DOHH2 (cell line): ENCODE measurements around the gene DOCK9.

ENCODE experiments used
- H3F3A ChIP-seq: fragments of 200-600 bp; sonication (generic), shearing (Covaris generic); 2 replicates; pipeline ENCODE4 v1.6.0; 2016; ENCODE audit warnings: antibody characterized with exemption, mild to moderate bottlenecking; ENCODE audit not compliant: control insufficient read depth, insufficient read depth
- H3K27ac ChIP-seq: fragments of 200-600 bp; sonication (generic); 2 replicates; pipeline ENCODE4 v1.5.1; 2014; ENCODE audit warnings: low read depth, mild to moderate bottlenecking, low read length, moderate library complexity
- H3K27me3 ChIP-seq: fragments of 200-600 bp; sonication (generic); 2 replicates; pipeline ENCODE4 v1.6.1; 2014; ENCODE audit warnings: mild to moderate bottlenecking, low read length, mixed read lengths; ENCODE audit not compliant: control insufficient read depth
- H3K36me3 ChIP-seq: fragments of 200-600 bp; sonication (generic); 2 replicates; pipeline ENCODE4 v1.6.1; 2014; ENCODE audit warnings: mild to moderate bottlenecking, low read length, moderate library complexity, mixed read lengths; ENCODE audit not compliant: control insufficient read depth
- H3K4me1 ChIP-seq: fragments of 200-600 bp; sonication (generic); 2 replicates; pipeline ENCODE4 v1.6.1; 2014; ENCODE audit warnings: mild to moderate bottlenecking, low read length, mixed read lengths; ENCODE audit not compliant: control insufficient read depth
- H3K4me2 ChIP-seq: fragments of 200-600 bp; sonication (generic); 2 replicates; pipeline ENCODE4 v1.6.0; 2014; ENCODE audit warnings: mild to moderate bottlenecking, low read length, moderate library complexity
- H3K4me3 ChIP-seq: fragments of 200-600 bp; sonication (generic); 2 replicates; pipeline ENCODE4 v1.5.1; 2014; ENCODE audit warnings: mild to moderate bottlenecking, low read length, mixed read lengths
- H3K79me2 ChIP-seq: fragments of 200-600 bp; sonication (generic); 2 replicates; pipeline ENCODE4 v1.6.1; 2014; ENCODE audit warnings: mild to moderate bottlenecking, low read length, mixed read lengths; ENCODE audit not compliant: control insufficient read depth
- H3K9me2 ChIP-seq: fragments of 200-600 bp; sonication (generic); replicated peaks from 2 replicates; pipeline ENCODE4 v1.6.1; 2014; ENCODE audit warnings: mild to moderate bottlenecking, low read length, mixed read lengths; ENCODE audit not compliant: control insufficient read depth
- H3K9me3 ChIP-seq: fragments of 200-600 bp; sonication (generic); 2 replicates; pipeline ENCODE4 v1.6.1; 2014; ENCODE audit warnings: antibody characterized with exemption, low read length, mixed read lengths; ENCODE audit not compliant: control insufficient read depth, insufficient read depth
- H4K20me1 ChIP-seq: fragments of 200-600 bp; sonication (generic); 2 replicates; pipeline ENCODE4 v1.6.0; 2014; ENCODE audit warnings: low read depth, mild to moderate bottlenecking, antibody characterized with exemption, low read length, moderate library complexity; ENCODE audit not compliant: control insufficient read depth, insufficient read depth
- EZH2phosphoT487 ChIP-seq: fragments of 200-600 bp; sonication (generic); IDR thresholded peaks from 2 replicates; pipeline ENCODE4 v1.6.1; 2017; ENCODE audit warnings: borderline replicate concordance, mild to moderate bottlenecking, antibody characterized with exemption, low read length, moderate library complexity, mixed read lengths
- TF ChIP-seq, protein P1 (sequence below): fragments of 200-600 bp; sonication (generic); IDR thresholded peaks from one replicate; pipeline ENCODE4 v1.5.1; 2014; ENCODE audit warnings: antibody characterized with exemption, mild to moderate bottlenecking, low read depth, low read length; ENCODE audit not compliant: poor library complexity, severe bottlenecking

Gene DOCK9

GRCh38 chr13:99008577-99008976, 30.7 kb upstream of the DOCK9 start:
- H3K36me3 ChIP-seq = no peaks in the 10 kb centered on the region
- H3K4me3 ChIP-seq = no peak overlapping the region
- peaks cover 5% of the 10 kb centered on the region; the same call in 1 of the 2 replicates for H3K27me3 ChIP-seq
- H4K20me1 ChIP-seq = no peaks in the 10 kb centered on the region
- H3K9me3 ChIP-seq = no peaks in the 10 kb centered on the region
- H3K27ac ChIP-seq = no peak overlapping the region
- TF ChIP-seq, protein P1, sequence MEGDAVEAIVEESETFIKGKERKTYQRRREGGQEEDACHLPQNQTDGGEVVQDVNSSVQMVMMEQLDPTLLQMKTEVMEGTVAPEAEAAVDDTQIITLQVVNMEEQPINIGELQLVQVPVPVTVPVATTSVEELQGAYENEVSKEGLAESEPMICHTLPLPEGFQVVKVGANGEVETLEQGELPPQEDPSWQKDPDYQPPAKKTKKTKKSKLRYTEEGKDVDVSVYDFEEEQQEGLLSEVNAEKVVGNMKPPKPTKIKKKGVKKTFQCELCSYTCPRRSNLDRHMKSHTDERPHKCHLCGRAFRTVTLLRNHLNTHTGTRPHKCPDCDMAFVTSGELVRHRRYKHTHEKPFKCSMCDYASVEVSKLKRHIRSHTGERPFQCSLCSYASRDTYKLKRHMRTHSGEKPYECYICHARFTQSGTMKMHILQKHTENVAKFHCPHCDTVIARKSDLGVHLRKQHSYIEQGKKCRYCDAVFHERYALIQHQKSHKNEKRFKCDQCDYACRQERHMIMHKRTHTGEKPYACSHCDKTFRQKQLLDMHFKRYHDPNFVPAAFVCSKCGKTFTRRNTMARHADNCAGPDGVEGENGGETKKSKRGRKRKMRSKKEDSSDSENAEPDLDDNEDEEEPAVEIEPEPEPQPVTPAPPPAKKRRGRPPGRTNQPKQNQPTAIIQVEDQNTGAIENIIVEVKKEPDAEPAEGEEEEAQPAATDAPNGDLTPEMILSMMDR = no peak
- H3K4me1 ChIP-seq = no peaks in the 10 kb centered on the region
- H3K4me2 ChIP-seq = no peak overlapping the region
- no peaks in the 10 kb centered on the region for H3K79me2 ChIP-seq
- H3F3A ChIP-seq = no peaks in the 10 kb centered on the region
- no peaks in the 10 kb centered on the region for H3K9me2 ChIP-seq

- H3K9me2 ChIP-seq = no peaks in the 10 kb centered on the region
- H3K9me3 ChIP-seq = no peaks in the 10 kb centered on the region
- no peaks in the 10 kb centered on the region for H3K36me3 ChIP-seq
- no peak overlapping the region for H3K27ac ChIP-seq
- H3K27me3 ChIP-seq = peaks cover 5% of the 10 kb centered on the region; the same call in 1 of the 2 replicates
- no peaks in the 10 kb centered on the region for H4K20me1 ChIP-seq
- H3K4me3 ChIP-seq = no peak overlapping the region
- H3F3A ChIP-seq = no peaks in the 10 kb centered on the region
- no peak for TF ChIP-seq EZH2phosphoT487
- TF ChIP-seq, protein P1 = no peak
- H3K4me2 ChIP-seq = no peak overlapping the region
- no peaks in the 10 kb centered on the region for H3K4me1 ChIP-seq
- H3K79me2 ChIP-seq = no peaks in the 10 kb centered on the region
Observed at GRCh38 chr13:99007414-99007986, 29.6 kb upstream of the DOCK9 start.

- no peaks in the 10 kb centered on the region for H3K9me2 ChIP-seq
- H3K27me3 ChIP-seq = peaks cover 14% of the 10 kb centered on the region
- H4K20me1 ChIP-seq = no peaks in the 10 kb centered on the region
- TF ChIP-seq EZH2phosphoT487 = no peak
- TF ChIP-seq, protein P1 = no peak
- H3F3A ChIP-seq = no peaks in the 10 kb centered on the region
- H3K79me2 ChIP-seq = no peaks in the 10 kb centered on the region
- no peak overlapping the region for H3K4me2 ChIP-seq
- no peak overlapping the region for H3K4me3 ChIP-seq
- no peaks in the 10 kb centered on the region for H3K36me3 ChIP-seq
- no peaks in the 10 kb centered on the region for H3K9me3 ChIP-seq
- H3K27ac ChIP-seq = no peak overlapping the region
- no peaks in the 10 kb centered on the region for H3K4me1 ChIP-seq
Observed at GRCh38 chr13:99005609-99006008, 27.7 kb upstream of the DOCK9 start.

DNA sequence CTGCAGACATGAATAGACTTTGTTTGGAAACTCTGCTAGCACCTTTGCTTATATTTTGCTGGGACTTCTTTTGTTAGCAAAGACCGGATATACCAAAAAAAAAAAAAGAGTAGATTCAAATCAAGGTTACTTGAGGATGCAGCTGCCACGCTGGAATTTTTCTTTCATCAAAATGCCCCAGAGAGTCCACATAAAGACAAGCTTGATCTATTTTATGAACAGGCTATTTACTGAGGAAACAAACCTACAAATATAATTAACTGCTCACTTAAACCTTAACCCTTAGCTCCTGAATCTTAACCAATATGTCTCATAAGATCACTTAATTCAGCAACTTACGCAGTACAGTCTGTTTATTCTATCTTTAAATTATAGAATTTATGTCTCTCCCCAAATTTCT, 27.1 kb upstream of the DOCK9 start:
- Histone ChIP-seq H3K4me3 (no peak overlapping the region), H3K36me3 (no peaks in the 10 kb centered on the region), H3K9me3 (no peaks in the 10 kb centered on the region), H3K9me2 (no peaks in the 10 kb centered on the region), H3K27ac (no peak overlapping the region), H4K20me1 (no peaks in the 10 kb centered on the region), H3K27me3 (peaks cover 20% of the 10 kb centered on the region), H3K79me2 (no peaks in the 10 kb centered on the region), H3K4me2 (no peak overlapping the region), H3K4me1 (no peaks in the 10 kb centered on the region), H3F3A (no peaks in the 10 kb centered on the region)
- no peak for TF ChIP-seq EZH2phosphoT487
- TF ChIP-seq, protein P1 = no peak
